ENCODE data around the gene RCE1.

The RCE1 gene

DNA sequence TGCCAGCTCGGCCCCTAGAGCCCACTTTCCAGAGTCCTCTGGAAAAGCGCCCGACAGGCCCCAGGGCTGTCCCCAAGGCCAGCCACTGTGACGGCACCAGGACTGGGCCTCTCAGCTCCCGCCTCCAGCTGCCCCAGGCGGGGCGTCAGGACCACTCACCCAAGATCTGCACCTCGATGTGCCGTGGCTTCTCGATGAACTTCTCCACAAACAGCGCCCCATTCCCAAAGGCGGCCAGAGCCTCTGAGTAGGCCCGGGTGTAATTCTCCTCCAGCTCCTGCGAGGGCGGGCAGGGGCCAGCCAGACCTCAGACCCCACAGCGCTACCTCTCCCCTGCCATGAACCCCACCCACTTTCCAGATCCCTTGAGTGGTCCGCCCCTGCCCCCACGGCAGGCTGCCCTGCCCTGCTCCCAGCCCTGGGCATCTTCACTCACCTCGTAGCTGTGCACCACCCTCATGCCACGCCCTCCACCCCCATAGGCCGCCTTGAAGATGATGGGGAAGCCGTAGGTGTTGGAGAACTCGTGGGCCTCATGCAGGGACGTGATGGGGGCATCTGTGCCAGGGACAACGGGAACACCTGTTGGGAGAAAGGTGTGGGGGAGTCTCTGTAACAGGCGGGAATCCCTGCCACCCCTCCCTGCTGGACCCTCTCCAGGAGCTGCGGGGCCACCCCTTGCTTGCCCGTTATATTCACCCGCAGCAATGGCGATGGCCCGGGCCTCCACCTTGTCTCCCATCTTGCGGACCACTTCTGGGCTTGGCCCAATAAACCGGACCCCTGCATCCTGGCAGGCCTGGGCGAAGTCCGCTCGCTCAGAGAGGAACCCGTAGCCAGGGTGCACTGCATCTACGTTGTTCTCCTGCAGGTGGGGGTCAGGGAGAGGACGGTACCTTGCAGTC lies 27.6 kb downstream of the RCE1 start:
- no peak for TF ChIP-seq SUZ12 (IDR thresholded peaks at IDR 0.05; ENCODE audit: extremely low read depth, insufficient read depth, insufficient read length)
- no peak for TF ChIP-seq ZNF274 (IDR thresholded peaks at IDR 0.05; ENCODE audit: low read depth, low read length)
- no peak for TF ChIP-seq YY1 (IDR thresholded peaks at IDR 0.05; ENCODE audit: insufficient read depth, insufficient read length)
- no peak for DNase-seq (ENCODE audit: low read depth, low spot score)
- Histone ChIP-seq H3K9ac (ENCODE audit: insufficient read length, low read depth) (no peak overlapping the region), H3K9me3 (ENCODE audit: insufficient read depth, low read length) (no peaks in the 10 kb centered on the region), H3K27me3 (ENCODE audit: insufficient read depth, insufficient read length) (no peaks in the 10 kb centered on the region), H3K4me1 (ENCODE audit: insufficient read depth, insufficient read length) (peaks cover 14% of the 10 kb centered on the region), H3K4me3 (ENCODE audit: insufficient read length, low read depth) (no peak overlapping the region), H3K36me3 (ENCODE audit: insufficient read depth, insufficient read length, low read length) (peaks cover 22% of the 10 kb centered on the region)

GRCh38 chr11:66871521-66871901 lies 28.3 kb downstream of the RCE1 start:
- no peaks in the 10 kb centered on the region for H3K27me3 ChIP-seq (ENCODE audit: insufficient read depth, insufficient read length)
- H3K36me3 ChIP-seq (ENCODE audit: insufficient read depth, insufficient read length, low read length), result peaks cover 22% of the 10 kb centered on the region
- H3K4me1 ChIP-seq (ENCODE audit: insufficient read depth, insufficient read length), result peaks cover 15% of the 10 kb centered on the region
- TF ChIP-seq SUZ12 (IDR thresholded peaks at IDR 0.05; ENCODE audit: extremely low read depth, insufficient read depth, insufficient read length) (no peak), ZNF274 (IDR thresholded peaks at IDR 0.05; ENCODE audit: low read depth, low read length) (no peak), YY1 (IDR thresholded peaks at IDR 0.05; ENCODE audit: insufficient read depth, insufficient read length) (no peak)
- no peak for DNase-seq (ENCODE audit: low read depth, low spot score)
- no peak overlapping the region for H3K4me3 ChIP-seq (ENCODE audit: insufficient read length, low read depth)
- H3K9ac ChIP-seq (ENCODE audit: insufficient read length, low read depth), result no peak overlapping the region
- H3K9me3 ChIP-seq (ENCODE audit: insufficient read depth, low read length), result no peaks in the 10 kb centered on the region

GRCh38 chr11:66874232-66874631 lies 31.0 kb downstream of the RCE1 start:
- Histone ChIP-seq H3K27me3 (ENCODE audit: insufficient read depth, insufficient read length) (no peaks in the 10 kb centered on the region), H3K36me3 (ENCODE audit: insufficient read depth, insufficient read length, low read length) (peaks cover 22% of the 10 kb centered on the region), H3K4me3 (ENCODE audit: insufficient read length, low read depth) (no peak overlapping the region), H3K9me3 (ENCODE audit: insufficient read depth, low read length) (no peaks in the 10 kb centered on the region), H3K9ac (ENCODE audit: insufficient read length, low read depth) (no peak overlapping the region), H3K4me1 (ENCODE audit: insufficient read depth, insufficient read length) (peaks cover 21% of the 10 kb centered on the region)
- DNase-seq (ENCODE audit: low read depth, low spot score), result no peak
- TF ChIP-seq SUZ12 (IDR thresholded peaks at IDR 0.05; ENCODE audit: extremely low read depth, insufficient read depth, insufficient read length), result no peak
- no peak for TF ChIP-seq ZNF274 (IDR thresholded peaks at IDR 0.05; ENCODE audit: low read depth, low read length)
- no peak for TF ChIP-seq YY1 (IDR thresholded peaks at IDR 0.05; ENCODE audit: insufficient read depth, insufficient read length)

DNA sequence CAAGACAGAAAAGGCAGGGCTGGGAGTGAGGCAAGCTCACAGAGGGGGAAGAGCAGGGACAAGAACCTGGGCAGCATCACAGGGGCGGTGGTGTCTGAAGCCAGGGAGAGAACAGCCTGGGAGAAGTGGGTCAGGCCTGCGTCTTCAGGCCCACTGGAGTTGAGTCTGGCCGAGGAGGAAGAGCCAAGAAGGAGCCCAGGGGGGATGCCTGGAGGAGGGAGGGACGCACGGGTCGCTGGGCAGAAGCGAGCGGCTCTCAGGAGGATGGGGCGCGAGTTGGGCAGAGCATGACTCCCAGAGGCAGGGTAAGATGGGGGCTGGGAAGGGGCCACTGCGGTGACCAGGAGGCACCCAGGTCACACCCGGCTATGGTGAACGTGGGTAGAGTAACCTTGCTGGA lies 32.1 kb downstream of the RCE1 start:
- TF ChIP-seq YY1 (IDR thresholded peaks at IDR 0.05; ENCODE audit: insufficient read depth, insufficient read length), result no peak
- no peak for TF ChIP-seq ZNF274 (IDR thresholded peaks at IDR 0.05; ENCODE audit: low read depth, low read length)
- no peak for TF ChIP-seq SUZ12 (IDR thresholded peaks at IDR 0.05; ENCODE audit: extremely low read depth, insufficient read depth, insufficient read length)
- DNase-seq (ENCODE audit: low read depth, low spot score), result no peak
- Histone ChIP-seq H3K9me3 (ENCODE audit: insufficient read depth, low read length) (no peaks in the 10 kb centered on the region), H3K4me3 (ENCODE audit: insufficient read length, low read depth) (no peak overlapping the region), H3K36me3 (ENCODE audit: insufficient read depth, insufficient read length, low read length) (peaks cover 16% of the 10 kb centered on the region), H3K9ac (ENCODE audit: insufficient read length, low read depth) (no peak overlapping the region), H3K4me1 (ENCODE audit: insufficient read depth, insufficient read length) (peaks cover 31% of the 10 kb centered on the region), H3K27me3 (ENCODE audit: insufficient read depth, insufficient read length) (no peaks in the 10 kb centered on the region)

GRCh38 chr11:66877588-66878385 lies 34.5 kb downstream of the RCE1 start:
- DNase-seq (ENCODE audit: low read depth, low spot score), result no peak
- Histone ChIP-seq H3K4me1 (ENCODE audit: insufficient read depth, insufficient read length) (peaks cover 51% of the 10 kb centered on the region), H3K9ac (ENCODE audit: insufficient read length, low read depth) (no peak overlapping the region), H3K27me3 (ENCODE audit: insufficient read depth, insufficient read length) (no peaks in the 10 kb centered on the region), H3K9me3 (ENCODE audit: insufficient read depth, low read length) (no peaks in the 10 kb centered on the region), H3K36me3 (ENCODE audit: insufficient read depth, insufficient read length, low read length) (no peaks in the 10 kb centered on the region), H3K4me3 (ENCODE audit: insufficient read length, low read depth) (no peak overlapping the region)
- TF ChIP-seq ZNF274 (IDR thresholded peaks at IDR 0.05; ENCODE audit: low read depth, low read length) (no peak), YY1 (IDR thresholded peaks at IDR 0.05; ENCODE audit: insufficient read depth, insufficient read length) (no peak), SUZ12 (IDR thresholded peaks at IDR 0.05; ENCODE audit: extremely low read depth, insufficient read depth, insufficient read length) (no peak)

DNA sequence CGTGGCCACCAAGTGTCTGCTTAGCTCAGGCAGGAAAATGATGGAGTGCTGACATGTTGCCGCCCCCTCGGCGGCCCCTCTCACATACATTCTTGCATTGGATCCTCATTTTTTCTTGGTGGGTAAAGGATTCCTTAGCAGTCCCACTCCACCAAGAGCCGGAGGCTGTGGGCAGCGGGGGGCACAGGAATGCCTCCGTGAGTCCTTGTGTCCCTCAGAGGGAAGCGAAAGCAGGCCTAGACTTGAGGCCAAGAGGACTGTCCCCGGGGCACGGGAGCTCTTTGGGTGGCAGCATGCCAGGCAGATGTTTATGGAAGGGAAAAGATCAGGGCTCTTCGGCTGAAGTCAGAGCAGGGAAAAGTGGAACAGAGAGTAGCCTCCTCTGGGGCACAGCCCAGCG lies 35.2 kb downstream of the RCE1 start:
- no peaks in the 10 kb centered on the region for H3K9me3 ChIP-seq (ENCODE audit: insufficient read depth, low read length)
- no peak for TF ChIP-seq YY1 (IDR thresholded peaks at IDR 0.05; ENCODE audit: insufficient read depth, insufficient read length)
- no peak for TF ChIP-seq SUZ12 (IDR thresholded peaks at IDR 0.05; ENCODE audit: extremely low read depth, insufficient read depth, insufficient read length)
- no peak for TF ChIP-seq ZNF274 (IDR thresholded peaks at IDR 0.05; ENCODE audit: low read depth, low read length)
- no peaks in the 10 kb centered on the region for H3K27me3 ChIP-seq (ENCODE audit: insufficient read depth, insufficient read length)
- H3K9ac ChIP-seq (ENCODE audit: insufficient read length, low read depth), result no peak overlapping the region
- no peak for DNase-seq (ENCODE audit: low read depth, low spot score)
- H3K4me1 ChIP-seq (ENCODE audit: insufficient read depth, insufficient read length), result peaks cover 57% of the 10 kb centered on the region
- H3K4me3 ChIP-seq (ENCODE audit: insufficient read length, low read depth), result no peak overlapping the region
- no peaks in the 10 kb centered on the region for H3K36me3 ChIP-seq (ENCODE audit: insufficient read depth, insufficient read length, low read length)

- H3K9me3 ChIP-seq (ENCODE audit: insufficient read depth, low read length), result no peaks in the 10 kb centered on the region
Observed at GRCh38 chr11:66879000-66879399, 35.8 kb downstream of the RCE1 start.

More at GRCh38 chr11:66879000-66879399, 35.8 kb downstream of the RCE1 start:
- Histone ChIP-seq H3K27me3 (ENCODE audit: insufficient read depth, insufficient read length) (no peaks in the 10 kb centered on the region), H3K4me1 (ENCODE audit: insufficient read depth, insufficient read length) (peaks cover 60% of the 10 kb centered on the region), H3K9ac (ENCODE audit: insufficient read length, low read depth) (peak overlapping the region; percentile 33), H3K36me3 (ENCODE audit: insufficient read depth, insufficient read length, low read length) (no peaks in the 10 kb centered on the region), H3K4me3 (ENCODE audit: insufficient read length, low read depth) (no peak overlapping the region)
- TF ChIP-seq ZNF274 (IDR thresholded peaks at IDR 0.05; ENCODE audit: low read depth, low read length) (no peak), SUZ12 (IDR thresholded peaks at IDR 0.05; ENCODE audit: extremely low read depth, insufficient read depth, insufficient read length) (no peak), YY1 (IDR thresholded peaks at IDR 0.05; ENCODE audit: insufficient read depth, insufficient read length) (no peak)
- DNase-seq (ENCODE audit: low read depth, low spot score), result no peak
